Measurements from ENCODE around the gene RLF.

GRCh38 chr1:40268211-40268610, 107.0 kb downstream of the RLF start:
- TF ChIP-seq CTCF (conservative IDR thresholded peaks at IDR 0.05 in 1 of 2, IDR thresholded peaks at IDR 0.05 in 1 of 2; ENCODE audit: extremely low read depth in 1 of 2, insufficient read depth in 1 of 2, low read depth in 1 of 2, low read length in 2 of 2) = no peak
- TF ChIP-seq EZH2 (IDR thresholded peaks at IDR 0.05; ENCODE audit: borderline replicate concordance, low read length) = no peak

All from mammary epithelial cell (primary cell).